K562 (cell line): ENCODE data around the gene DHRS7C. TPM values are rescaled to one million over a fixed set of nuclear protein-coding genes. Genes with fewer than 3 reads are reported as not detected.

Experiments
- ATAC-seq: fragments of 200-7000 bp; cut with Tn5 transposase; 3 replicates; pipeline ENCODE4 v1.9.1; 2020; ENCODE audit warnings: moderate library complexity
- BruUV-seq: library from RNA; stranded (reverse); fragments of 400-500 nt; replicated peaks from 2 replicates; lab custom pipeline; 2021; lab: Mats Ljungman, UMichigan
- CTCF ChIA-PET: fragments of 300-600 bp; formaldehyde crosslinking; extraction: SDS; loops from one replicate; lab custom pipeline; 2021; ENCODE audit warnings: low intra/inter-chr PET ratio; lab: Yijun Ruan, JAX
- POLR2A ChIA-PET: fragments of 300-600, 350-650 bp; sonication (Branson Sonifier 250); formaldehyde crosslinking; extraction: SDS; loops from one replicate; lab custom pipeline; 2021; ENCODE audit warnings: antibody characterized with exemption, inconsistent platforms; lab: Yijun Ruan, JAX
- DNase-seq, 4 experiments: peaks; one replicate each; pipeline versions ENCODE4 v3.0.0 to v3.0.0-alpha.2; 2011 to 2018; ENCODE audit warnings: low spot score in 3 of 4, mixed read lengths in 3 of 4; ENCODE audit errors: extremely low read depth in 1 of 4
- FAIRE-seq: peaks from 2 replicates; lab custom pipeline; 2011; peaks lifted over from hg19 to GRCh38; lab: Jason Lieb, UNC
- H2AFZ ChIP-seq: 2 replicates; pipeline ENCODE4 v1.6.0; 2011; ENCODE audit warnings: low read depth, low read length, control low read depth, inconsistent platforms
- H3K27ac ChIP-seq: fragments of 200-600 bp; 3 replicates; pipeline ENCODE4 v1.8.0; 2011; ENCODE audit warnings: low read depth, mild to moderate bottlenecking, control low read depth, inconsistent platforms, low read length, moderate library complexity, mixed read lengths; ENCODE audit errors: extremely low read depth
- H3K27me3 ChIP-seq, 2 experiments: fragments of 300-600 bp in 1 of 2; 2 replicates in 1 of 2; 3 replicates in 1 of 2; pipeline versions ENCODE4 v1.6.0 to v1.8.0; 2011; ENCODE audit warnings: inconsistent platforms in 2 of 2, low read length in 2 of 2, mild to moderate bottlenecking in 1 of 2, mixed read lengths in 1 of 2, moderate library complexity in 1 of 2; ENCODE audit not compliant: control insufficient read depth in 2 of 2, insufficient read depth in 2 of 2
- H3K36me3 ChIP-seq: fragments of 300-600 bp; 3 replicates; pipeline ENCODE4 v1.8.0; 2011; ENCODE audit warnings: mild to moderate bottlenecking, low read length, inconsistent platforms; ENCODE audit not compliant: control insufficient read depth, insufficient read depth
- H3K4me1 ChIP-seq, 2 experiments: fragments of 200-600 bp in 1 of 2; replicated peaks in 1 of 2; 2 replicates in 1 of 2; 3 replicates in 1 of 2; pipeline versions ENCODE4 v1.5.1 to v1.8.0; 2011; ENCODE audit warnings: inconsistent platforms in 2 of 2, low read length in 2 of 2, mild to moderate bottlenecking in 1 of 2, mixed read lengths in 1 of 2, moderate library complexity in 1 of 2; ENCODE audit not compliant: control insufficient read depth in 2 of 2, insufficient read depth in 2 of 2
- H3K4me2 ChIP-seq: 2 replicates; pipeline ENCODE4 v1.6.1; 2011; ENCODE audit warnings: low read length, control low read depth, inconsistent platforms, mixed read lengths; ENCODE audit not compliant: insufficient read depth
- H3K4me3 ChIP-seq: fragments of 200-600 bp; sonication (generic), shearing (Covaris generic); 2 replicates; pipeline ENCODE4 v1.5.1; 2016; ENCODE audit warnings: control low read depth, inconsistent platforms
- H3K79me2 ChIP-seq: fragments of 200-600 bp; 3 replicates; pipeline ENCODE4 v1.8.0; 2011; ENCODE audit warnings: low read length, inconsistent platforms; ENCODE audit not compliant: control insufficient read depth, insufficient read depth
- H3K9ac ChIP-seq, 2 experiments: 2 replicates each; pipeline versions ENCODE4 v1.6.0 to v1.6.1; 2011; ENCODE audit warnings: low read depth in 2 of 2, low read length in 2 of 2, control low read depth in 1 of 2, inconsistent platforms in 1 of 2, mild to moderate bottlenecking in 1 of 2, mixed read lengths in 1 of 2; ENCODE audit not compliant: insufficient read depth in 1 of 2
- H3K9me1 ChIP-seq: one replicate; pipeline ENCODE4 v1.6.0; 2011; ENCODE audit warnings: inconsistent platforms, mild to moderate bottlenecking, low read length, moderate library complexity; ENCODE audit not compliant: control insufficient read depth, insufficient read depth
- H3K9me3 ChIP-seq: replicated peaks from 2 replicates; pipeline ENCODE4 v1.5.1; 2011; ENCODE audit warnings: low read depth, low read length, inconsistent platforms; ENCODE audit not compliant: control insufficient read depth, insufficient read depth
- H4K20me1 ChIP-seq: replicated peaks from 2 replicates; pipeline ENCODE4 v1.6.1; 2011; ENCODE audit warnings: low read length, inconsistent platforms, mixed read lengths; ENCODE audit not compliant: control insufficient read depth, insufficient read depth
- ATF7 ChIP-seq: fragments of 450-650 bp; IDR thresholded peaks from 2 replicates; pipeline ENCODE4 v1.7.1; 2014; ENCODE audit warnings: mild to moderate bottlenecking, moderate library complexity
- CREB1 ChIP-seq, 2 experiments: sonication (generic) in 1 of 2; formaldehyde crosslinking in 1 of 2; IDR thresholded peaks; 2 replicates each; pipeline versions ENCODE4 v1.6.1 to v1.8.0; 2012 to 2022; ENCODE audit warnings: inconsistent platforms in 1 of 2, mild to moderate bottlenecking in 1 of 2, missing genetic modification reagents in 1 of 2, moderate library complexity in 1 of 2
- FOXJ3 ChIP-seq: sonication (generic); formaldehyde crosslinking; IDR thresholded peaks from 2 replicates; pipeline ENCODE4 v1.4.0; 2020; ENCODE audit warnings: mild to moderate bottlenecking, missing genetic modification reagents
- HNRNPLL ChIP-seq: fragments of 200-400 bp; formaldehyde crosslinking; IDR thresholded peaks from 2 replicates; pipeline ENCODE4 v1.6.1; 2017; ENCODE audit warnings: low read length, low read depth, mild to moderate bottlenecking; ENCODE audit not compliant: poor library complexity, severe bottlenecking
- MAFG ChIP-seq: fragments of 450-650 bp; conservative IDR thresholded peaks from 2 replicates; pipeline ENCODE4 v1.6.1; 2016; ENCODE audit warnings: missing genetic modification characterization, missing compliant biosample characterization
- MYC ChIP-seq, 2 experiments: fragments of 250-450 bp in 1 of 2; sonication (Bioruptor Pico) in 1 of 2; IDR thresholded peaks; 2 replicates each; pipeline versions ENCODE4 v1.5.1 to v1.6.1; 2012 to 2021; ENCODE audit warnings: low read depth in 2 of 2, borderline replicate concordance in 1 of 2, improper control_type of control experiment in 1 of 2, low read length in 1 of 2, mild to moderate bottlenecking in 1 of 2, moderate library complexity in 1 of 2
- OTX1 ChIP-seq: fragments of 450-650 bp; formaldehyde crosslinking; IDR thresholded peaks from 2 replicates; pipeline ENCODE4 v1.4.0; 2022; ENCODE audit warnings: mild to moderate bottlenecking
- PCBP2 ChIP-seq: fragments of 200-400 bp; formaldehyde crosslinking; IDR thresholded peaks from 2 replicates; pipeline ENCODE4 v1.6.1; 2018; ENCODE audit warnings: low read length, low read depth, mild to moderate bottlenecking, moderate library complexity; ENCODE audit not compliant: poor library complexity, severe bottlenecking
- RBM22 ChIP-seq: fragments of 200-400 bp; formaldehyde crosslinking; IDR thresholded peaks from 2 replicates; pipeline ENCODE4 v1.6.1; 2018; ENCODE audit warnings: low read length, low read depth; ENCODE audit not compliant: poor library complexity, severe bottlenecking
- SAFB2 ChIP-seq: fragments of 200-400 bp; formaldehyde crosslinking; IDR thresholded peaks from 2 replicates; pipeline ENCODE4 v1.6.1; 2018; ENCODE audit warnings: borderline replicate concordance, low read length, low read depth, moderate library complexity; ENCODE audit not compliant: severe bottlenecking
- SREBF1 ChIP-seq: fragments of 150-350 bp; IDR thresholded peaks from 2 replicates; pipeline ENCODE4 v1.6.1; 2014; ENCODE audit warnings: antibody characterized with exemption, low read depth, low read length, borderline replicate concordance
- ZBTB17 ChIP-seq: fragments of 450-650 bp; formaldehyde crosslinking; IDR thresholded peaks from 2 replicates; pipeline ENCODE4 v1.4.0; 2020; ENCODE audit warnings: mild to moderate bottlenecking
- ZNF134 ChIP-seq: fragments of 250-450 bp; sonication (Bioruptor Pico); conservative IDR thresholded peaks from 2 replicates; pipeline ENCODE4 v1.4.0; 2020
- ZNF347 ChIP-seq: fragments of 450-650 bp; formaldehyde crosslinking; IDR thresholded peaks from 2 replicates; pipeline ENCODE4 v1.4.0; 2020; ENCODE audit warnings: low read depth, mild to moderate bottlenecking, moderate library complexity
- ZNF408 ChIP-seq: fragments of 250-450 bp; sonication (Bioruptor Pico); IDR thresholded peaks from 2 replicates; pipeline ENCODE4 v1.4.0; 2020; ENCODE audit warnings: low read depth, mild to moderate bottlenecking, moderate library complexity
- ZNF507 ChIP-seq: conservative IDR thresholded peaks from 2 replicates; pipeline ENCODE4 v1.6.1; 2017; ENCODE audit warnings: missing genetic modification characterization, missing compliant biosample characterization
- ZNF551 ChIP-seq: fragments of 250-450 bp; sonication (Bioruptor Pico); IDR thresholded peaks from 2 replicates; pipeline ENCODE4 v1.5.0; 2021; ENCODE audit warnings: mild to moderate bottlenecking, moderate library complexity
- WGBS: fragments of 100-300 bp; shearing (Covaris generic); methylation state at CpG from one replicate; pipeline ENCODE4 v1.1.6; 2016; ENCODE audit warnings: low coverage, mixed read lengths; ENCODE audit not compliant: insufficient coverage; ENCODE audit errors: missing lambda C conversion rate; 5-methylcytosine and 5-hydroxymethylcytosine counted together
- in situ Hi-C: fragments of 300-500 bp; cut with MboI; formaldehyde crosslinking; loops from 4 replicates; pipeline ENCODE4 v1.15.0; 2018; ENCODE audit warnings: inconsistent platforms, mixed read lengths
- intact Hi-C: fragments of 100-400 bp; cut with micrococcal nuclease; formaldehyde crosslinking; loops from 2 replicates; pipeline ENCODE4 v1.14.2; 2022
- polyA plus RNA-seq, 8 experiments: library from polyadenylated mRNA; depleted of rRNA in 4 of 8; stranded (reverse) in 5 of 8; unstranded in 3 of 8; fragments of >200 nt; fragmentation: Nextera tagmentation in 2 of 8; fragmentation: Illumina TruSeq in 1 of 8; extraction: Ambion mirVana in 2 of 8; extraction: Trizol in 1 of 8; gene quantifications; 2 replicates each; pipeline versions ENCODE4 v1.2.1 to v1.2.3, GENCODE V29; 2011 to 2014; ENCODE audit warnings: inconsistent platforms in 1 of 8, missing spikeins in 1 of 8
- total RNA-seq, 7 experiments: library from RNA; depleted of rRNA in 6 of 7; stranded (reverse); fragments of >200 nt in 6 of 7; fragmentation: Illumina TruSeq in 2 of 7; extraction: Trizol in 2 of 7; gene quantifications; 2 replicates each; pipeline versions ENCODE4 v1.2.1 to v1.2.3, GENCODE V29; 2011 to 2021; ENCODE audit warnings: low replicate concordance in 1 of 7
- TF ChIP-seq, protein P1 (sequence below), 2 experiments: fragments of 250-450 bp in 1 of 2; fragments of 450-650 bp in 1 of 2; sonication (Bioruptor Pico) in 1 of 2; IDR thresholded peaks; 2 replicates each; pipeline versions ENCODE4 v1.6.1 to v1.8.0; 2016 to 2021; ENCODE audit warnings: mild to moderate bottlenecking in 2 of 2, moderate library complexity in 2 of 2, missing compliant biosample characterization in 1 of 2, missing genetic modification characterization in 1 of 2
- TF ChIP-seq, protein P2 (sequence below): fragments of 250-450 bp; sonication (Bioruptor Pico); IDR thresholded peaks from 2 replicates; pipeline ENCODE4 v1.8.0; 2021; ENCODE audit warnings: moderate library complexity, mild to moderate bottlenecking, inconsistent platforms

Gene DHRS7C
- total and polyA plus RNA-seq, 9 of the 15 experiments (the other 6 are each of a cell fraction or from before 2014, with no cell fraction given): not detected

DNA sequence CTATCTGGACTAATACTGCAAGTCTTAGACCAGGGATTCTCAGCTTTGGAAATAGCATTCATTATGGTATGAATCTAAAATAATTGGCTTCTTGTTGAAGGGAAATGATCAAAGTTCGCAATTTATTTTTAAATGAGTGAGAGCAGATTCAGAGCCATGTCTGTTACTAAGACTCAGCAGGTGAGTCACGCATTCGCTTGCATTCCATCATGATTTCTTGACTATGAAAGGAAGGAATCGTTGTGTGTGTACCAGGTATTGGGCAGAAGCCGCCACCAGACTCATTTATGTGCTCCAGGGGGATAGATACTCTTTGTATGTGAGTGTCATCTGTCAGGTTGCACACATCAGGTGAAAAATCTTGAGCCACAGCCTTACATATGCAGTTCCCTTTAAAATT lies 19.7 kb upstream of the DHRS7C start:
- H3K27ac ChIP-seq: no peak overlapping the region
- H4K20me1 ChIP-seq: no peaks in the 10 kb centered on the region
- WGBS: 0% methylated on average over 4 of the region's 5 CpGs
- ChIA-PET CTCF (no interaction called here), POLR2A (no interaction called here)
- H3K79me2 ChIP-seq: no peaks in the 10 kb centered on the region
- no peak for ATAC-seq
- H3K4me2 ChIP-seq: no peak overlapping the region
- in situ Hi-C loops: no loop called here
- no peak for FAIRE-seq
- no peak overlapping the region for H3K4me3 ChIP-seq
- no peaks in the 10 kb centered on the region for H3K9me1 ChIP-seq
- H3K27me3 ChIP-seq: no peaks in the 10 kb centered on the region; a peak in 1 of 5 replicates
- no peaks in the 10 kb centered on the region for H3K9me3 ChIP-seq
- BruUV-seq: no TSS peak
- H2AFZ ChIP-seq: no peak overlapping the region
- H3K4me1 ChIP-seq: no peaks in the 10 kb centered on the region
- H3K9ac ChIP-seq: no peak overlapping the region
- TF ChIP-seq CREB1 (IDR thresholded peaks at IDR 0.05): no peak
- TF ChIP-seq CREB1 (CRISPR knock-in tag; IDR thresholded peaks at IDR 0.05): no peak
- TF ChIP-seq ZBTB17 (CRISPR knock-in tag): no peak
- TF ChIP-seq PCBP2: no peak
- no peak for TF ChIP-seq RBM22
- TF ChIP-seq, protein P1, sequence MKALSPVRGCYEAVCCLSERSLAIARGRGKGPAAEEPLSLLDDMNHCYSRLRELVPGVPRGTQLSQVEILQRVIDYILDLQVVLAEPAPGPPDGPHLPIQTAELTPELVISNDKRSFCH (CRISPR knock-in tag; IDR thresholded peaks at IDR 0.05): no peak
- TF ChIP-seq, protein P1 (tag; IDR thresholded peaks at IDR 0.05): no peak
- no peak for TF ChIP-seq SREBF1
- TF ChIP-seq, protein P2, sequence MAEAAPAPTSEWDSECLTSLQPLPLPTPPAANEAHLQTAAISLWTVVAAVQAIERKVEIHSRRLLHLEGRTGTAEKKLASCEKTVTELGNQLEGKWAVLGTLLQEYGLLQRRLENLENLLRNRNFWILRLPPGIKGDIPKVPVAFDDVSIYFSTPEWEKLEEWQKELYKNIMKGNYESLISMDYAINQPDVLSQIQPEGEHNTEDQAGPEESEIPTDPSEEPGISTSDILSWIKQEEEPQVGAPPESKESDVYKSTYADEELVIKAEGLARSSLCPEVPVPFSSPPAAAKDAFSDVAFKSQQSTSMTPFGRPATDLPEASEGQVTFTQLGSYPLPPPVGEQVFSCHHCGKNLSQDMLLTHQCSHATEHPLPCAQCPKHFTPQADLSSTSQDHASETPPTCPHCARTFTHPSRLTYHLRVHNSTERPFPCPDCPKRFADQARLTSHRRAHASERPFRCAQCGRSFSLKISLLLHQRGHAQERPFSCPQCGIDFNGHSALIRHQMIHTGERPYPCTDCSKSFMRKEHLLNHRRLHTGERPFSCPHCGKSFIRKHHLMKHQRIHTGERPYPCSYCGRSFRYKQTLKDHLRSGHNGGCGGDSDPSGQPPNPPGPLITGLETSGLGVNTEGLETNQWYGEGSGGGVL (CRISPR knock-in tag): no peak
- TF ChIP-seq ZNF134: no peak
- TF ChIP-seq ZNF347: no peak
- no peak for TF ChIP-seq ZNF551 (CRISPR knock-in tag)
- no peak for TF ChIP-seq FOXJ3 (CRISPR knock-in tag)
- no peak for TF ChIP-seq ZNF408 (CRISPR knock-in tag)
- no peak for TF ChIP-seq HNRNPLL
- no peak for TF ChIP-seq MAFG (tag)
- TF ChIP-seq MYC (IDR thresholded peaks at IDR 0.05; ENCODE audit: low read depth, low read length): no peak
- TF ChIP-seq MYC (CRISPR knock-in tag; IDR thresholded peaks at IDR 0.05; ENCODE audit: borderline replicate concordance, low read depth): no peak
- no peak for TF ChIP-seq SAFB2
- no peak for TF ChIP-seq ATF7
- TF ChIP-seq ZNF507 (tag): no peak
- no peak for TF ChIP-seq OTX1 (CRISPR knock-in tag)
- no peaks in the 10 kb centered on the region for H3K36me3 ChIP-seq
- intact Hi-C loops: no loop called here
- no peak for DNase-seq
